ENCODE measurements around the gene STK40. TPM values are rescaled to one million over a fixed set of nuclear protein-coding genes. Genes with fewer than 3 reads are reported as not detected.

The STK40 gene
- total and polyA plus RNA-seq, 9 of the 15 experiments (the other 6 are each of a cell fraction or from before 2014, with no cell fraction given) = 0.69 to 94.3 (median 39.1) TPM

- TF ChIP-seq CHD4 (IDR thresholded peaks at IDR 0.05; ENCODE audit: insufficient read depth, insufficient replicate concordance, low read depth, low read length, poor library complexity, severe bottlenecking) (no peak), HNRNPUL1 (IDR thresholded peaks at IDR 0.05; ENCODE audit: low read length) (no peak), KDM4B (IDR thresholded peaks at IDR 0.05; ENCODE audit: borderline replicate concordance in 2 of 2, low read depth in 1 of 2) (peak in 1 of 2 experiments; percentile 37; a peak in 1 of 4 replicates), TOE1 (IDR thresholded peaks at IDR 0.05; ENCODE audit: borderline replicate concordance) (peak; percentile 58; the same call in 1 of the 2 replicates), TOE1 (CRISPR knock-in tag; IDR thresholded peaks at IDR 0.05; ENCODE audit: borderline replicate concordance, low read depth) (no peak), NEUROD1 (IDR thresholded peaks at IDR 0.05; ENCODE audit: borderline replicate concordance, low read depth, low read length, partially characterized antibody) (peak; percentile 75), HDGF (IDR thresholded peaks at IDR 0.05) (peak; percentile 89), BCOR (IDR thresholded peaks at IDR 0.05) (peak; percentile 51), PHTF2 (CRISPR knock-in tag; IDR thresholded peaks at IDR 0.05) (0 out of 2 replicates have a peak, but pooled peaks have one; percentile 36), ZNF316 (IDR thresholded peaks at IDR 0.05) (0 out of 2 replicates have a peak, but pooled peaks have one; percentile 27), SFPQ (IDR thresholded peaks at IDR 0.05; ENCODE audit: low read depth, low read length) (no peak), ZNF232 (CRISPR knock-in tag; IDR thresholded peaks at IDR 0.05) (0 out of 2 replicates have a peak, but pooled peaks have one; percentile 77), SOX6 (IDR thresholded peaks at IDR 0.05) (peak; percentile 81), SRSF7 (optimal IDR thresholded peaks at IDR 0.05; ENCODE audit: low read depth, low read length) (no peak), MCM3 (IDR thresholded peaks at IDR 0.05) (no peak), TGIF2 (CRISPR knock-in tag; IDR thresholded peaks at IDR 0.05) (peak; percentile 53; the same call in 1 of the 2 replicates), SREBF2 (CRISPR knock-in tag; IDR thresholded peaks at IDR 0.05) (peak; percentile 96; the same call in 1 of the 2 replicates), MXI1 (IDR thresholded peaks at IDR 0.05; ENCODE audit: low read depth, low read length) (peak; percentile 73; the same call in 1 of the 2 replicates), TFE3 (CRISPR knock-in tag; IDR thresholded peaks at IDR 0.05) (no peak), BRD4 (IDR thresholded peaks at IDR 0.05) (peak; percentile 44; the same call in 1 of the 2 replicates), E2F5 (CRISPR knock-in tag; IDR thresholded peaks at IDR 0.05) (peak; percentile 85), TAF9B (IDR thresholded peaks at IDR 0.05; ENCODE audit: partially characterized antibody) (no peak), SUPT5H (IDR thresholded peaks at IDR 0.05) (peak; percentile 66), ZBTB17 (CRISPR knock-in tag; IDR thresholded peaks at IDR 0.05) (peak; percentile 67; the same call in 1 of the 2 replicates), EP300 (IDR thresholded peaks at IDR 0.05; ENCODE audit: low read length) (peak; percentile 63)
These were observed 64.4 kb downstream of the STK40 start (continued) for GRCh38 chr1:36321119-36321951.
